H9 (cell line): ENCODE data around the gene TMED6. TPM values are rescaled to one million over a fixed set of nuclear protein-coding genes. Genes with fewer than 3 reads are reported as not detected.

Source experiments
- DNase-seq: peaks from one replicate; pipeline ENCODE4 v3.0.0-alpha.2; 2017
- H2AFZ ChIP-seq: one replicate; pipeline ENCODE4 v1.6.1; 2013; ENCODE audit warnings: mild to moderate bottlenecking, low read length, control low read depth, moderate library complexity
- H2AK5ac ChIP-seq: 2 replicates; pipeline ENCODE4 v1.6.1; 2013; ENCODE audit warnings: low read length, control low read depth, mixed read lengths; ENCODE audit not compliant: insufficient read length
- H2BK120ac ChIP-seq: one replicate; pipeline ENCODE4 v1.6.1; 2013; ENCODE audit warnings: low read depth, mild to moderate bottlenecking, low read length, control low read depth, inconsistent platforms; ENCODE audit not compliant: poor library complexity, severe bottlenecking
- H2BK12ac ChIP-seq: 2 replicates; pipeline ENCODE4 v1.6.1; 2013; ENCODE audit warnings: low read length, control low read depth, mixed read lengths, low read depth; ENCODE audit not compliant: insufficient read length
- H2BK15ac ChIP-seq: 2 replicates; pipeline ENCODE4 v1.6.1; 2013; ENCODE audit warnings: low read depth, low read length, control low read depth
- H2BK20ac ChIP-seq: one replicate; pipeline ENCODE4 v1.6.1; 2013; ENCODE audit warnings: low read depth, mild to moderate bottlenecking, low read length, control low read depth, inconsistent platforms; ENCODE audit not compliant: poor library complexity, severe bottlenecking
- H2BK5ac ChIP-seq: 2 replicates; pipeline ENCODE4 v1.6.1; 2013; ENCODE audit warnings: low read length, control low read depth, mixed read lengths; ENCODE audit not compliant: insufficient read length
- H3K14ac ChIP-seq: 2 replicates; pipeline ENCODE4 v1.6.1; 2013; ENCODE audit warnings: low read length, control low read depth; ENCODE audit not compliant: insufficient read depth
- H3K18ac ChIP-seq: 2 replicates; pipeline ENCODE4 v1.6.1; 2013; ENCODE audit warnings: low read depth, mild to moderate bottlenecking, mixed read lengths, low read length, control low read depth; ENCODE audit not compliant: insufficient read length
- H3K23ac ChIP-seq: 2 replicates; pipeline ENCODE4 v1.6.1; 2013; ENCODE audit warnings: low read length, control low read depth, mixed read lengths, low read depth; ENCODE audit not compliant: insufficient read length
- H3K23me2 ChIP-seq: 2 replicates; pipeline ENCODE4 v1.6.1; 2013; ENCODE audit warnings: low read depth, mild to moderate bottlenecking, mixed read lengths, low read length, control low read depth; ENCODE audit not compliant: insufficient read length, poor library complexity, severe bottlenecking
- H3K27ac ChIP-seq: 2 replicates; pipeline ENCODE4 v1.5.1; 2013; ENCODE audit warnings: low read length, control low read depth, mixed read lengths, low read depth; ENCODE audit not compliant: insufficient read length
- H3K27me3 ChIP-seq: 2 replicates; pipeline ENCODE4 v1.6.1; 2013; ENCODE audit warnings: low read length, control low read depth, inconsistent platforms; ENCODE audit not compliant: insufficient read depth
- H3K4ac ChIP-seq: 2 replicates; pipeline ENCODE4 v1.6.1; 2013; ENCODE audit warnings: low read depth, mild to moderate bottlenecking, control low read depth, inconsistent platforms, low read length, moderate library complexity
- H3K4me1 ChIP-seq: 2 replicates; pipeline ENCODE4 v1.6.1; 2013; ENCODE audit warnings: low read length, control low read depth, inconsistent platforms; ENCODE audit not compliant: insufficient read depth
- H3K4me2 ChIP-seq: 2 replicates; pipeline ENCODE4 v1.6.1; 2013; ENCODE audit warnings: low read length, control low read depth, mixed read lengths; ENCODE audit not compliant: insufficient read length, insufficient read depth
- H3K56ac ChIP-seq: 2 replicates; pipeline ENCODE4 v1.6.1; 2013; ENCODE audit warnings: low read depth, mild to moderate bottlenecking, mixed read lengths, low read length, control low read depth; ENCODE audit not compliant: insufficient read length
- H3K79me1 ChIP-seq: 2 replicates; pipeline ENCODE4 v1.6.1; 2013; ENCODE audit warnings: low read depth, mild to moderate bottlenecking, moderate library complexity, low read length, control low read depth, inconsistent platforms; ENCODE audit not compliant: insufficient read depth, poor library complexity, severe bottlenecking
- H3K79me2 ChIP-seq: 2 replicates; pipeline ENCODE4 v1.6.1; 2013; ENCODE audit warnings: low read length, control low read depth, inconsistent platforms; ENCODE audit not compliant: insufficient read depth
- H3K9ac ChIP-seq: 2 replicates; pipeline ENCODE4 v1.6.1; 2013; ENCODE audit warnings: low read length, control low read depth, mixed read lengths; ENCODE audit not compliant: insufficient read length; ENCODE audit errors: extremely low read depth
- H3K9me3 ChIP-seq: one replicate; pipeline ENCODE4 v1.6.1; 2013; ENCODE audit warnings: low read depth, low read length, inconsistent platforms; ENCODE audit not compliant: control insufficient read depth
- H3T11ph ChIP-seq: one replicate; pipeline ENCODE4 v1.6.1; 2013; ENCODE audit warnings: mild to moderate bottlenecking, low read length, control low read depth, inconsistent platforms
- H4K20me1 ChIP-seq: one replicate; pipeline ENCODE4 v1.6.1; 2013; ENCODE audit not compliant: control insufficient read depth, insufficient read length, insufficient read depth
- H4K5ac ChIP-seq: 2 replicates; pipeline ENCODE4 v1.6.1; 2013; ENCODE audit warnings: low read depth, mild to moderate bottlenecking, mixed read lengths, low read length, control low read depth; ENCODE audit not compliant: insufficient read length
- H4K8ac ChIP-seq: replicated peaks from 2 replicates; pipeline ENCODE4 v1.6.1; 2013; ENCODE audit warnings: low read length, control low read depth, mixed read lengths, low read depth; ENCODE audit not compliant: insufficient read length
- H4K91ac ChIP-seq: 2 replicates; pipeline ENCODE4 v1.6.1; 2013; ENCODE audit warnings: low read depth, mild to moderate bottlenecking, moderate library complexity, mixed read lengths, low read length, control low read depth; ENCODE audit not compliant: insufficient read length
- H3K27ac Mint-ChIP-seq, 3 experiments: 2 replicates in 2 of 3; 3 replicates in 1 of 3; pipeline ENCODE4 v1.8.0; 2020 to 2021; ENCODE audit warnings: mixed read lengths in 3 of 3, mild to moderate bottlenecking in 1 of 3, moderate library complexity in 1 of 3
- H3K27me3 Mint-ChIP-seq: 2 replicates; pipeline ENCODE4 v1.8.0; 2021; ENCODE audit warnings: low read depth, mild to moderate bottlenecking, moderate library complexity, mixed read lengths
- H3K36me3 Mint-ChIP-seq, 3 experiments: 2 replicates in 2 of 3; 3 replicates in 1 of 3; pipeline ENCODE4 v1.8.0; 2020 to 2021; ENCODE audit warnings: low read depth in 3 of 3, mixed read lengths in 3 of 3; ENCODE audit not compliant: insufficient read depth in 1 of 3
- H3K4me1 Mint-ChIP-seq, 2 experiments: 2 replicates each; pipeline ENCODE4 v1.8.0; 2020; ENCODE audit warnings: mixed read lengths in 2 of 2
- H3K4me3 Mint-ChIP-seq, 2 experiments: 2 replicates in 1 of 2; 3 replicates in 1 of 2; pipeline ENCODE4 v1.8.0; 2020 to 2021; ENCODE audit warnings: mild to moderate bottlenecking in 2 of 2, mixed read lengths in 2 of 2, moderate library complexity in 1 of 2
- H3K9me3 Mint-ChIP-seq, 2 experiments: 2 replicates in 1 of 2; 3 replicates in 1 of 2; pipeline ENCODE4 v1.8.0; 2020; ENCODE audit warnings: mild to moderate bottlenecking in 2 of 2, mixed read lengths in 2 of 2, moderate library complexity in 1 of 2
- WGBS: extraction: QIAGEN DNeasy Blood & Tissue Kit; methylation state at CpG from one replicate; pipeline ENCODE4 v1.1.7; 2013; ENCODE audit warnings: missing lambda C conversion rate, low lambda C conversion rate, mixed read lengths; ENCODE audit not compliant: insufficient read length; ENCODE audit errors: extremely low coverage; 5-methylcytosine and 5-hydroxymethylcytosine counted together
- total RNA-seq: library from RNA; stranded (reverse); gene quantifications from 2 replicates; pipeline ENCODE4 v1.2.1, GENCODE V29; 2021
- TF ChIP-seq, protein P1 (sequence below): fragments of 200-600 bp; sonication (generic); conservative IDR thresholded peaks from 3 replicates; pipeline ENCODE4 v1.8.0; 2021; ENCODE audit warnings: antibody characterized with exemption, mild to moderate bottlenecking

The TMED6 gene
- total RNA-seq, 1 experiment from 2014 or later = 0.31 TPM

DNA sequence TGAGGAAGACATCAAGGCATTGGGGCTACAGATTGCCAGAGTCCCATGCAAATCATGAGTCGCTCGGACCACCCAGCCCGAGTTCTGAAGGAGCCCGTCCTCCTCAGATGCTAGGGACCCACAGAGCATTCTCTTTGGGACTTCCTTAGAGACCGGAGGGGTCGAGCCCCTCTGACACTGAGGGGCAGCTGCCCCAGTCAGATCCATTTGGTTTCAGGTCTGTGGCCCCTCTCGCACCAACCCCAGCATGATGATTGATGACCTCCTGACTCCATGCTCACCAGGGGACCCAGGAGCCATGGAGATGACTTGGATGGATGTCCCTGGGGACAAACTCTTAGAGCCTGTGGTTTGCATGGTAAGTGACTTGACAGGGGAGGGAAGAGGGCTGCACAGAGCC lies 29.2 kb downstream of the TMED6 start:
- Histone ChIP-seq H2BK15ac (no peak overlapping the region), H3K9ac (no peak overlapping the region), H3K79me1 (no peaks in the 10 kb centered on the region), H2BK120ac (no peak overlapping the region), H2BK20ac (no peak overlapping the region), H3K4me1 (no peaks in the 10 kb centered on the region), H2AK5ac (no peak overlapping the region), H2AFZ (no peak overlapping the region), H3K4me2 (no peak overlapping the region), H3K18ac (no peak overlapping the region), H3K23me2 (no peaks in the 10 kb centered on the region), H3K14ac (no peak overlapping the region), H3K27me3 (no peaks in the 10 kb centered on the region), H3K9me3 (no peaks in the 10 kb centered on the region), H3K56ac (no peak overlapping the region), H3K27ac (no peak overlapping the region), H3T11ph (no peak overlapping the region), H4K8ac (no peak overlapping the region), H3K4ac (no peak overlapping the region), H4K5ac (no peak overlapping the region), H2BK5ac (no peak overlapping the region), H2BK12ac (no peak overlapping the region), H4K20me1 (no peaks in the 10 kb centered on the region), H3K79me2 (peaks cover 2% of the 10 kb centered on the region; the same call in 1 of the 2 replicates), H4K91ac (no peak overlapping the region), H3K23ac (no peak overlapping the region)
- no peak overlapping the region for H3K4me3 Mint-ChIP-seq
- H3K4me1 Mint-ChIP-seq = peaks cover 3 to 9% of the 10 kb centered on the region in 2 experiments; a peak in 2 of 4 replicates
- TF ChIP-seq, protein P1, sequence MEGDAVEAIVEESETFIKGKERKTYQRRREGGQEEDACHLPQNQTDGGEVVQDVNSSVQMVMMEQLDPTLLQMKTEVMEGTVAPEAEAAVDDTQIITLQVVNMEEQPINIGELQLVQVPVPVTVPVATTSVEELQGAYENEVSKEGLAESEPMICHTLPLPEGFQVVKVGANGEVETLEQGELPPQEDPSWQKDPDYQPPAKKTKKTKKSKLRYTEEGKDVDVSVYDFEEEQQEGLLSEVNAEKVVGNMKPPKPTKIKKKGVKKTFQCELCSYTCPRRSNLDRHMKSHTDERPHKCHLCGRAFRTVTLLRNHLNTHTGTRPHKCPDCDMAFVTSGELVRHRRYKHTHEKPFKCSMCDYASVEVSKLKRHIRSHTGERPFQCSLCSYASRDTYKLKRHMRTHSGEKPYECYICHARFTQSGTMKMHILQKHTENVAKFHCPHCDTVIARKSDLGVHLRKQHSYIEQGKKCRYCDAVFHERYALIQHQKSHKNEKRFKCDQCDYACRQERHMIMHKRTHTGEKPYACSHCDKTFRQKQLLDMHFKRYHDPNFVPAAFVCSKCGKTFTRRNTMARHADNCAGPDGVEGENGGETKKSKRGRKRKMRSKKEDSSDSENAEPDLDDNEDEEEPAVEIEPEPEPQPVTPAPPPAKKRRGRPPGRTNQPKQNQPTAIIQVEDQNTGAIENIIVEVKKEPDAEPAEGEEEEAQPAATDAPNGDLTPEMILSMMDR = no peak
- H3K9me3 Mint-ChIP-seq = no peaks in the 10 kb centered on the region
- H3K27me3 Mint-ChIP-seq = no peaks in the 10 kb centered on the region
- no peak for DNase-seq
- no CpG with 5 or more reads among the region's 7 CpGs for WGBS
- H3K27ac Mint-ChIP-seq = 0 out of 7 replicates have a peak overlapping the region, but pooled peaks of 1 of the 3 experiments have one; percentile 28
- peaks cover 45 to 92% (median 85%) of the 10 kb centered on the region in 3 experiments for H3K36me3 Mint-ChIP-seq
